ENCODE measurements around the gene CEP290.

Gene CEP290

GRCh38 chr12:88141774-88142609 lies at the start of gene CEP290, which contains the start of gene TMTC3:
Gene CEP290 (minus strand): TSS chr12:88142088. CDS start chr12:88141307, 781 bp downstream.
Gene TMTC3 (plus strand): TSS chr12:88142307. CDS start chr12:88148316, 6,009 bp downstream.
- DNase-seq (ENCODE audit: low read depth) = peak; percentile 82

GRCh38 chr12:88188180-88188579 lies 46.3 kb upstream of the CEP290 start:
- no peak for DNase-seq (ENCODE audit: low read depth)

GRCh38 chr12:88187571-88187970 lies 45.7 kb upstream of the CEP290 start:
- no peak for DNase-seq (ENCODE audit: low read depth)

- DNase-seq (ENCODE audit: low read depth) = no peak
Observed at GRCh38 chr12:88185988-88186387, 44.1 kb upstream of the CEP290 start.

GRCh38 chr12:88185279-88185678 lies 43.4 kb upstream of the CEP290 start:
- DNase-seq (ENCODE audit: low read depth) = no peak

GRCh38 chr12:88184196-88184595 lies 42.3 kb upstream of the CEP290 start:
- no peak for DNase-seq (ENCODE audit: low read depth)

- DNase-seq (ENCODE audit: low read depth) = no peak
Observed at GRCh38 chr12:88182416-88182815, 40.5 kb upstream of the CEP290 start.

- DNase-seq (ENCODE audit: low read depth) = no peak
Observed at GRCh38 chr12:88181881-88182280, 40.0 kb upstream of the CEP290 start.

- DNase-seq (ENCODE audit: low read depth) = no peak
Observed at GRCh38 chr12:88179436-88180014, 37.6 kb upstream of the CEP290 start.

GRCh38 chr12:88175544-88175943 lies 33.7 kb upstream of the CEP290 start:
- DNase-seq (ENCODE audit: low read depth) = no peak

- DNase-seq (ENCODE audit: low read depth) = no peak
Observed at GRCh38 chr12:88172844-88173407, 31.0 kb upstream of the CEP290 start.

- DNase-seq (ENCODE audit: low read depth) = no peak
Observed at GRCh38 chr12:88167384-88167783, 25.5 kb upstream of the CEP290 start.

- no peak for DNase-seq (ENCODE audit: low read depth)
Observed at GRCh38 chr12:88166179-88166578, 24.3 kb upstream of the CEP290 start.

GRCh38 chr12:88163371-88163770 lies 21.5 kb upstream of the CEP290 start:
- DNase-seq (ENCODE audit: low read depth) = no peak

- DNase-seq (ENCODE audit: low read depth) = no peak
Observed at GRCh38 chr12:88156075-88156654, 14.3 kb upstream of the CEP290 start.

- no peak for DNase-seq (ENCODE audit: low read depth)
Observed at GRCh38 chr12:88153959-88154358, 12.1 kb upstream of the CEP290 start.

GRCh38 chr12:88150063-88150462 lies 8.2 kb upstream of the CEP290 start:
- DNase-seq (ENCODE audit: low read depth) = no peak

- no peak for DNase-seq (ENCODE audit: low read depth)
Observed at GRCh38 chr12:88145567-88146505, 3.9 kb upstream of the CEP290 start.

GRCh38 chr12:88144546-88145468 lies 2.9 kb upstream of the CEP290 start:
- no peak for DNase-seq (ENCODE audit: low read depth)

- DNase-seq (ENCODE audit: low read depth) = no peak
Observed at GRCh38 chr12:88144037-88144436, 2.1 kb upstream of the CEP290 start.

- DNase-seq (ENCODE audit: low read depth) = no peak
Observed at GRCh38 chr12:88142610-88142991, 713 bp upstream of the CEP290 start.

All from stimulated activated CD8-positive, alpha-beta memory T cell treated with anti-CD3 and anti-CD28 coated beads, Interleukin-7, amount 100 ng/mL, for 24 hours (primary cell).